Bronchial epithelial cell (primary cell): ENCODE results near the gene SYAP1. TPM values are rescaled to one million over a fixed set of nuclear protein-coding genes. Genes with fewer than 3 reads are reported as not detected.

Source experiments
- total RNA-seq: library from RNA; depleted of rRNA; stranded (reverse); fragments of >200 nt; gene quantifications from 2 replicates; pipeline ENCODE4 v1.2.1, GENCODE V29; 2014

The SYAP1 gene
- total RNA-seq, 1 donor from 2014 or later, result 21.1 TPM

Other genes starting within 250 kb of the SYAP1 start
- gene S100G, start 69.5 kb upstream of the SYAP1 start, total RNA-seq, result not detected in 2 replicates
- 5.8 and 7.6 TPM in 2 replicates for gene CTPS2, start 6.9 kb upstream of the SYAP1 start, total RNA-seq
- gene TXLNG, start 66.9 kb downstream of the SYAP1 start, total RNA-seq, result 7.6 and 11.6 TPM in 2 replicates
- 77.4 and 112 TPM in 2 replicates for gene RBBP7, start 150.8 kb downstream of the SYAP1 start, total RNA-seq
- gene REPS2, start 227.0 kb downstream of the SYAP1 start, total RNA-seq, result 0.38 and 0.79 TPM in 2 replicates